ENCODE measurements around the gene DIAPH2.

DNA sequence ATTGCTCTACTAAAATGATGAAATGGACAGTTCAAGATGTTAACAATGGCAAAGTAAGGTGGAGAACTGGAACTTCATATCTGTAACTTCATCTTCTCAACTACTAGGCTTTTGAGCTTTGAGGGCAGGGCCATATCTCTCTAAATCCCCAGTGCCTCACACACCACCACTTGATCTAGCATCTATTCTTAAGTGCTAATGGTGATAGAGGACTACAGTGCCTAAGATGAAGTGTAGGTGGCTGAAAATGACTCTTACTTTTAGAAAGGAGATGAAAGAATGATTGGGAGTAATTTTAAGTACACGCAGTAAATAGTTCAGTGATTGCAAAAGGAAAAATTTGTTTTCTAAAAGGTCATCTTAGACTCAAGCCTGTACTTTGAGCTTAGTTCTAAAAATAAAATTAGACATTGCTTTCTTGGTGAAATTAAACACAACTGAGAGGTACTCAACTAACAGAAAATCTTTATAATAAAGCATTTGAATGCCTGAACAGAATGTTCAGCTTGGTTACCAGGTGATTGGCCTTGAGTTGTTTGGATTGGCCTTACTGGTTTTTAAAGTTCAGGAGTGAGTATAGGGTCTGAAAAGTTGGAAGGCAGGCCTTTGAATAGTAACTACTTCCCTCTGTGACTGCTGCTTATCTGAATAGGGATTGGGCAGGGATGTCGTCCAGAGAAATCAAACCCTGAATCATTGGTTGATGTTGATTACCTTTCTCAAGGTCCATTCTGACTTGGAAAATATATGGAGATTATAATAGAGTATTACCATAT lies 45.4 kb downstream of the DIAPH2 start:
- TF ChIP-seq TAF1 (IDR thresholded peaks at IDR 0.05; ENCODE audit: borderline replicate concordance, low read depth, low read length), result no peak
- TF ChIP-seq POLR2A (IDR thresholded peaks at IDR 0.05; ENCODE audit: low read depth, low read length), result no peak
- TF ChIP-seq POLR2AphosphoS5 (IDR thresholded peaks at IDR 0.05; ENCODE audit: low read depth, low read length), result no peak

All from GM12892 (cell line).